Heart left ventricle (tissue), 13 donors: Measurements from ENCODE around the gene VN1R2.

Experiments used
- CTCF ChIP-seq, 12 donors: fragments of 200-600 bp; sonication (generic) in 4 of 12; IDR thresholded peaks; one replicate each; pipeline versions ENCODE4 v1.5.0 to v1.8.0; 2018 to 2022; ENCODE audit warnings: antibody characterized with exemption in 12 of 12, mild to moderate bottlenecking in 5 of 12
- POLR2A ChIP-seq, 2 donors: fragments of 450-650 bp; IDR thresholded peaks; one replicate each; pipeline ENCODE4 v1.6.1; 2017; ENCODE audit warnings: antibody characterized with exemption in 2 of 2, mild to moderate bottlenecking in 2 of 2, moderate library complexity in 2 of 2
- donor health status: ischemic (EF 13 %, LVEDD 7.1; RV severe dilation, severe dysfunction).
- donor health status: DM: no; HTN: yes; CAD: no.
- donor health status: DM: no; HTN: no; CAD: no.
- donor health status: ischemic (EF 25% LVEDD 6.9; RV normal size, moderate dysfunction).
- donor health status: ischemic (EF 25% LVEDD 5.7; RV mildly dilated, moderate dysfunction).
- donor health status: ischemic (EF 35%, LVEDD 5.7; RV mildly dilated, moderate dysfunction).
- donor health status: nonischemic (EF 11% LVEDD 7.7; RV severe dilation, severe dysfunction).
- donor health status: DM: yes; HTN: yes; CAD: no.
- donor health status: PGD.
- donor health status: ischemic (EF 29% LVEDD 5.4; RV normal size, mild dysfunction).
- donor health status: nonischemic (EF 23%, LVEDD 6.1; RV moderate dilation, normal function).

DNA sequence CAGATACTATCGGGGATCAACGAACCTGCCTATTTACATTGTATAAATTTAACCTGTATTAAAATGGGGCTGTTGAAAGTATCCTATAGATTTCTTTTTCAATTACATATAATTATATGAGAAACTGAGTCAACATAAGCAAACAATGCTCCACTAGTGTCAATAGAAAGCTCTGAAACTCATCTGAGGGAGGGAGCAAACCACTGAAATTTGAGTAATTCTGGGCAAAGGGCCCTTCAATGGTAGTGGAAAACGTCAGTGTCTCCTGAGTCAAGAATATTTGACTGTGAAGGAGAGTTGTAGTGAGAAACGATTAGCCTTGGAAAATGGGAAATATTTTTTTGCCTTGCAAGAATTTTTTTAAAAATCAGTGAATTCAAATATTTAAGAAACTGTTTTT is 27.0 kb downstream of the VN1R2 start:
- no peak for TF ChIP-seq CTCF (IDR thresholded peaks at IDR 0.05)
- TF ChIP-seq POLR2A (IDR thresholded peaks at IDR 0.05): no peak
